HepG2 (cell line): ENCODE measurements around the gene CPSF6. TPM values are rescaled to one million over a fixed set of nuclear protein-coding genes. Genes with fewer than 3 reads are reported as not detected.

Experiments
- ELF1 ChIP-seq: sonication (generic); formaldehyde crosslinking; IDR thresholded peaks from 2 replicates; pipeline ENCODE4 v1.4.0; 2020; ENCODE audit warnings: missing genetic modification reagents
- HDAC2 ChIP-seq: sonication (generic); formaldehyde crosslinking; IDR thresholded peaks from 2 replicates; pipeline ENCODE4 v1.4.0; 2020; ENCODE audit warnings: missing genetic modification reagents
- HNF1A ChIP-seq, 2 experiments: sonication (generic) in 1 of 2; formaldehyde crosslinking in 1 of 2; IDR thresholded peaks; 2 replicates each; pipeline versions ENCODE4 v1.4.0 to v1.6.1; 2016 to 2020; ENCODE audit warnings: borderline replicate concordance in 1 of 2, low read depth in 1 of 2, mild to moderate bottlenecking in 1 of 2, missing genetic modification reagents in 1 of 2
- MAX ChIP-seq: IDR thresholded peaks from 2 replicates; pipeline ENCODE4 v1.6.1; 2012; ENCODE audit warnings: inconsistent platforms
- MTERF4 ChIP-seq: sonication (generic); formaldehyde crosslinking; IDR thresholded peaks from 2 replicates; pipeline ENCODE4 v1.8.0; 2023; ENCODE audit warnings: mild to moderate bottlenecking, missing genetic modification reagents
- POLR2G ChIP-seq: fragments of 200-400 bp; formaldehyde crosslinking; IDR thresholded peaks from 2 replicates; pipeline ENCODE4 v1.6.1; 2018; ENCODE audit warnings: mild to moderate bottlenecking, low read depth, low read length, moderate library complexity
- RFXAP ChIP-seq: sonication (generic); formaldehyde crosslinking; IDR thresholded peaks from 2 replicates; pipeline ENCODE4 v1.4.0; 2020; ENCODE audit warnings: missing genetic modification reagents, borderline replicate concordance
- SKIL ChIP-seq: sonication (generic); formaldehyde crosslinking; IDR thresholded peaks from 2 replicates; pipeline ENCODE4 v1.8.0; 2022; ENCODE audit warnings: missing genetic modification reagents, mild to moderate bottlenecking, moderate library complexity, borderline replicate concordance
- SNRNP70 ChIP-seq: fragments of 200-400 bp; formaldehyde crosslinking; IDR thresholded peaks from 2 replicates; pipeline ENCODE4 v1.6.1; 2017; ENCODE audit warnings: mild to moderate bottlenecking, low read depth, low read length, moderate library complexity
- TOE1 ChIP-seq: sonication (generic); formaldehyde crosslinking; IDR thresholded peaks from 2 replicates; pipeline ENCODE4 v1.4.0; 2020; ENCODE audit warnings: mild to moderate bottlenecking, missing genetic modification reagents
- ZBTB20 ChIP-seq: sonication (generic); formaldehyde crosslinking; IDR thresholded peaks from 2 replicates; pipeline ENCODE4 v1.8.1; 2023; ENCODE audit warnings: missing genetic modification reagents, low read depth, mild to moderate bottlenecking, borderline replicate concordance
- ZBTB3 ChIP-seq: sonication (generic); formaldehyde crosslinking; IDR thresholded peaks from 2 replicates; pipeline ENCODE4 v1.4.0; 2020; ENCODE audit warnings: low read depth, mild to moderate bottlenecking, moderate library complexity, missing genetic modification reagents, borderline replicate concordance
- ZGPAT ChIP-seq: IDR thresholded peaks from 2 replicates; pipeline ENCODE4 v1.6.1; 2016; ENCODE audit warnings: mild to moderate bottlenecking
- ZNF136 ChIP-seq: sonication (generic); formaldehyde crosslinking; IDR thresholded peaks from 2 replicates; pipeline ENCODE4 v1.8.1; 2022; ENCODE audit warnings: low read depth, mild to moderate bottlenecking, moderate library complexity, missing genetic modification reagents
- ZNF160 ChIP-seq: sonication (generic); formaldehyde crosslinking; IDR thresholded peaks from 2 replicates; pipeline ENCODE4 v1.8.0; 2022; ENCODE audit warnings: mild to moderate bottlenecking, inconsistent platforms, missing genetic modification reagents
- ZSCAN30 ChIP-seq: sonication (generic); formaldehyde crosslinking; IDR thresholded peaks from 2 replicates; pipeline ENCODE4 v1.5.0; 2020; ENCODE audit warnings: mild to moderate bottlenecking, missing genetic modification reagents
- ZXDC ChIP-seq: sonication (generic); formaldehyde crosslinking; IDR thresholded peaks from 2 replicates; pipeline ENCODE4 v1.5.0; 2020; ENCODE audit warnings: mild to moderate bottlenecking, missing genetic modification reagents
- polyA plus RNA-seq, 8 experiments: library from polyadenylated mRNA; depleted of rRNA in 3 of 8; stranded (reverse) in 7 of 8; unstranded in 1 of 8; fragments of >200 nt; fragmentation: Illumina TruSeq in 4 of 8; extraction: Trizol in 4 of 8; gene quantifications; 2 replicates each; pipeline versions ENCODE4 v1.2.1 to v1.2.3, GENCODE V29; 2011 to 2016; ENCODE audit warnings: low read depth in 4 of 8, missing spikeins in 1 of 8, mixed read lengths in 1 of 8; ENCODE audit not compliant: insufficient read depth in 1 of 8
- total RNA-seq, 5 experiments: library from RNA; depleted of rRNA; stranded (reverse); fragments of >200 nt; fragmentation: Illumina TruSeq; extraction: Trizol; gene quantifications; 2 replicates each; pipeline ENCODE4 v1.2.3, GENCODE V29; 2016; ENCODE audit warnings: low read depth in 1 of 5

Gene CPSF6
- total and polyA plus RNA-seq, 2 of the 13 experiments (the other 11 are each of a cell fraction or from before 2014, with no cell fraction given): 41.8 to 71.0 TPM

- TF ChIP-seq HNF1A (IDR thresholded peaks at IDR 0.05; ENCODE audit: low read depth) (no peak), HNF1A (CRISPR knock-in tag; IDR thresholded peaks at IDR 0.05; ENCODE audit: borderline replicate concordance) (no peak), ZBTB20 (CRISPR knock-in tag) (no peak), ZNF136 (CRISPR knock-in tag) (no peak), ZNF160 (no peak), SKIL (CRISPR knock-in tag) (no peak), ZBTB3 (no peak), ELF1 (CRISPR knock-in tag) (peak; percentile 70), TOE1 (no peak), RFXAP (CRISPR knock-in tag) (no peak), ZGPAT (CRISPR knock-in tag) (no peak), POLR2G (peak; percentile 50; the same call in 1 of the 2 replicates), ZSCAN30 (CRISPR knock-in tag) (no peak), HDAC2 (no peak), SNRNP70 (no peak), ZXDC (CRISPR knock-in tag) (no peak), MTERF4 (CRISPR knock-in tag) (no peak), MAX (peak; percentile 30; the same call in 1 of the 2 replicates)
These were observed 44.8 kb downstream of the CPSF6 start (continued) for GRCh38 chr12:69284131-69284530.
